ENCODE results near the gene ADORA3. TPM values are rescaled to one million over a fixed set of nuclear protein-coding genes. Genes with fewer than 3 reads are reported as not detected.
A peak's percentile ranks its signal among the peaks of the same experiment; 100 is the strongest.

Gene ADORA3
- total and polyA plus RNA-seq, 12 donors, result 0.17 to 4.7 (median 1.9) TPM; not detected in 2

GRCh38 chr1:111499026-111499785 is 4.2 kb downstream of the ADORA3 start:
- no peaks in the 10 kb centered on the region for H3K27me3 ChIP-seq
- intact Hi-C loops (cut with DNase I), result no loop called here
- no peak overlapping the region for H3K4me3 ChIP-seq
- peaks cover 0 to 9% (median 0%) of the 10 kb centered on the region in 11 donors for H3K9me3 ChIP-seq
- WGBS, 2 donors, result 88 to 90% methylated on average over 5 of the region's 5 CpGs
- ATAC-seq, result no peak
- H3K4me1 ChIP-seq, result peaks cover 0 to 49% (median 0%) of the 10 kb centered on the region in 9 donors
- TF ChIP-seq CTCF (IDR thresholded peaks at IDR 0.05), result no peak
- no peak overlapping the region for H3K27ac ChIP-seq
- DNase-seq, result no peak
- H3K36me3 ChIP-seq, result no peaks in the 10 kb centered on the region

- no peaks in the 10 kb centered on the region for H3K36me3 ChIP-seq
- intact Hi-C loops (cut with DNase I), result no loop called here
- H3K4me1 ChIP-seq, result peaks cover 0 to 33% (median 0%) of the 10 kb centered on the region in 9 donors
- TF ChIP-seq CTCF (IDR thresholded peaks at IDR 0.05), result no peak
- WGBS, 2 donors, result 73 to 80% methylated on average over 5 of the region's 5 CpGs
- H3K9me3 ChIP-seq, result peaks cover 0 to 9% (median 0%) of the 10 kb centered on the region in 11 donors
- peak in 1 of 8 donors; percentile 20 for ATAC-seq
- peak overlapping the region in 1 of 10 donors; percentile 18 for H3K27ac ChIP-seq
- no peak overlapping the region for H3K4me3 ChIP-seq
- no peak for DNase-seq
- no peaks in the 10 kb centered on the region for H3K27me3 ChIP-seq
These were observed 5.8 kb downstream of the ADORA3 start for GRCh38 chr1:111497592-111497991.

- Histone ChIP-seq H3K27me3 (no peaks in the 10 kb centered on the region), H3K9me3 (peaks cover 0 to 9% (median 0%) of the 10 kb centered on the region in 11 donors), H3K36me3 (no peaks in the 10 kb centered on the region), H3K4me3 (no peak overlapping the region), H3K27ac (no peak overlapping the region), H3K4me1 (peaks cover 0 to 34% (median 0%) of the 10 kb centered on the region in 9 donors)
- TF ChIP-seq CTCF (IDR thresholded peaks at IDR 0.05), result no peak
- intact Hi-C loops (cut with DNase I), result no loop called here
- DNase-seq (no peak), ATAC-seq (no peak)
- WGBS, 2 donors, result 86% methylated on average over 4 of the region's 4 CpGs
These were observed 7.0 kb downstream of the ADORA3 start for GRCh38 chr1:111496398-111496797.

GRCh38 chr1:111491070-111491469 is 12.4 kb downstream of the ADORA3 start:
- no peak for DNase-seq

More at GRCh38 chr1:111491070-111491469, 12.4 kb downstream of the ADORA3 start:
- H3K4me3 ChIP-seq, result no peak overlapping the region
- H3K9me3 ChIP-seq, result peaks cover 0 to under 1% (median 0%) of the 10 kb centered on the region in 11 donors
- peak overlapping the region in 1 of 10 donors; percentile 83 for H3K27ac ChIP-seq
- H3K4me1 ChIP-seq, result peaks cover 0 to 53% (median 0%) of the 10 kb centered on the region in 9 donors
- ATAC-seq, result no peak
- intact Hi-C loops (cut with DNase I), result no loop called here
- TF ChIP-seq CTCF (IDR thresholded peaks at IDR 0.05), result no peak
- peaks cover 0 to 7% (median 0%) of the 10 kb centered on the region in 7 donors for H3K27me3 ChIP-seq
- no peaks in the 10 kb centered on the region for H3K36me3 ChIP-seq
- WGBS, 2 donors, result 89 to 93% methylated on average over 7 of the region's 7 CpGs

Measured in heart right ventricle (tissue), 16 donors.